Adrenal gland (tissue), 12 donors: ENCODE data around the gene HSBP1L1. TPM values are rescaled to one million over a fixed set of nuclear protein-coding genes. Genes with fewer than 3 reads are reported as not detected.

Source experiments
- DNase-seq, 7 donors: peaks; one replicate each; pipeline ENCODE4 v3.0.0-alpha.2; 2019 to 2020
- H3K27ac ChIP-seq, 5 donors: fragments of 200-600 bp; sonication (generic) in 4 of 5; 1 replicate in 3 of 5; 2 replicates in 2 of 5; pipeline versions ENCODE4 v1.5.1 to v1.8.0; 2016 to 2020; ENCODE audit warnings: mild to moderate bottlenecking in 1 of 5
- H3K27me3 ChIP-seq: fragments of 200-600 bp; 2 replicates; pipeline ENCODE4 v1.8.0; 2021
- H3K36me3 ChIP-seq, 2 donors: fragments of 200-600 bp; replicated peaks in 1 of 2; 1 replicate in 1 of 2; 2 replicates in 1 of 2; pipeline versions ENCODE4 v1.5.1 to v1.8.0; 2018 to 2022
- H3K4me1 ChIP-seq, 2 donors: fragments of 200-600 bp; replicated peaks in 1 of 2; 1 replicate in 1 of 2; 2 replicates in 1 of 2; pipeline versions ENCODE4 v1.5.1 to v1.8.0; 2018 to 2021
- H3K4me3 ChIP-seq, 4 donors: fragments of 200-600 bp; sonication (generic) in 3 of 4; one replicate each; pipeline ENCODE4 v1.5.1; 2016 to 2018
- H3K9me3 ChIP-seq, 3 donors: fragments of 200-600 bp; sonication (generic) in 1 of 3; replicated peaks in 1 of 3; 1 replicate in 2 of 3; 2 replicates in 1 of 3; pipeline versions ENCODE4 v1.5.1 to v1.8.0; 2016 to 2021
- CTCF ChIP-seq, 6 experiments: fragments of 450-650 bp in 4 of 6; fragments of 200-600 bp in 2 of 6; sonication (generic) in 1 of 6; IDR thresholded peaks; 1 replicate in 5 of 6; 2 replicates in 1 of 6; pipeline versions ENCODE4 v1.5.1 to v1.8.0; 2016 to 2021; ENCODE audit warnings: antibody characterized with exemption in 6 of 6, mild to moderate bottlenecking in 2 of 6, moderate library complexity in 1 of 6
- POLR2A ChIP-seq, 2 donors: fragments of 450-650 bp; IDR thresholded peaks; one replicate each; pipeline ENCODE4 v1.6.1; 2017; ENCODE audit warnings: antibody characterized with exemption in 2 of 2, mild to moderate bottlenecking in 2 of 2, moderate library complexity in 1 of 2
- WGBS, 4 donors: extraction: QIAGEN DNeasy Blood & Tissue Kit in 2 of 4; methylation state at CpG; one replicate each; pipeline versions ENCODE4 v1.1.5 to v1.1.7; 2013 to 2017; 5-methylcytosine and 5-hydroxymethylcytosine counted together
- intact Hi-C, 2 donors: fragments of 100-400 bp; cut with DNase I; formaldehyde crosslinking; loops; one replicate each; pipeline versions ENCODE4 v1.14.1 to v1.15.0; 2022 to 2023
- polyA plus RNA-seq, 3 donors: library from polyadenylated mRNA; stranded (reverse); fragments of 200-250 nt in 2 of 3; fragments of 350-450 nt in 1 of 3; fragmentation: Illumina TruSeq in 1 of 3; extraction: RNeasy Lipid Tissue Mini Kit (QIAGEN cat#74804) in 1 of 3; gene quantifications; one replicate each; pipeline ENCODE4 v1.2.3, GENCODE V29; 2013 to 2014
- total RNA-seq, 9 donors: library from RNA; depleted of rRNA in 4 of 9; stranded (reverse); fragments of >200 nt in 4 of 9; fragments of 120-200 nt in 1 of 9; fragmentation: NEBNext Ultra II Directional in 1 of 9; extraction: Animal tissue kit (Norgen Biotek cat#: 25700) in 1 of 9; gene quantifications; one replicate each; pipeline versions ENCODE4 v1.1.0 to v1.2.4, GENCODE V29; 2013 to 2023
- donor health status: healthy with polysubstance abuse.
- donor health status: Bipolar disorder and iron deficiency.
- donor health status: DM: yes; HTN: yes; CAD: no.
- donor health status: DM: no; HTN: no; CAD: no.
- donor health status: DM: no; HTN: no; CAD: no.
- donor health status: DM: yes; HTN: yes; CAD: no.

The HSBP1L1 gene
- total and polyA plus RNA-seq, 12 donors: 17.3 to 182 (median 36.0) TPM

DNA sequence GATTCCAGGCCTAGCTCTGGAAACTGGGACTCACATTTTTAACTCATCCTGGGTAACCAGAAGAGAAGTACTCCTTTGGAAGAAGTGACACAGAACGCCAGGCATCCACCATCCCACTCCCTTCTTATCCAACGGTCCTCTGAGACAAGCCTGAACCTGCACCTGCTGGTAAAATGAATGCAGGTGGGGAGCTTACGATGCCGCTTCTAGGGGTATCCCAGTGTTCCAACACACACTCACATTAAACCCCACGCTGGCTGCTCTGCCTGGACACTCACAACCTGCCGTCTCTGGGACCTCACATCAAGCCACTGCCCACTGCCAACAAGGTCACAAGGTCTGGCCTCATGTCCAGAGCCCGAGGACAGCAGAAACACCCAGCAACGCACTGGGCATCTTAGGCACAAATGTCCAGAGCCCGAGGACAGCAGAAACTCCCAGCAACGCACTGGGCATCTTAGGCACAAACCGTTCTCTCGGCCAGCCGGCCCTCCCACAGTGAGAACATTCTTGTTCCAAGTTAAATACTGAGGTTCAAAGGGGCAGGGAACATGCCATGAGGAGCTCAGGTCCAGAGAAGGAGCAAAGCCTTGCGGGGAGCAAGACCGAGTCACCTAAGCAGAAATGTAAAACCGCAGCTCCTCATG lies 22.8 kb upstream of the HSBP1L1 start:
- H3K27me3 ChIP-seq: no peaks in the 10 kb centered on the region
- peak in 3 of 7 donors; percentile 16 to 46 (median 17) for DNase-seq
- WGBS, 4 donors: 78 to 85% (median 83%) methylated on average over 9 to 16 of the region's 16 CpGs
- peaks cover 0 to 21% of the 10 kb centered on the region in 2 donors for H3K36me3 ChIP-seq
- no peak for TF ChIP-seq CTCF (IDR thresholded peaks at IDR 0.05)
- no peak for TF ChIP-seq POLR2A (IDR thresholded peaks at IDR 0.05)
- H3K9me3 ChIP-seq: no peaks in the 10 kb centered on the region
- H3K4me1 ChIP-seq: peaks cover 0 to 15% of the 10 kb centered on the region in 2 donors
- H3K27ac ChIP-seq: peak overlapping the region in 1 of 5 donors; percentile 65
- intact Hi-C loops: no loop called here
- no peak overlapping the region for H3K4me3 ChIP-seq

DNA sequence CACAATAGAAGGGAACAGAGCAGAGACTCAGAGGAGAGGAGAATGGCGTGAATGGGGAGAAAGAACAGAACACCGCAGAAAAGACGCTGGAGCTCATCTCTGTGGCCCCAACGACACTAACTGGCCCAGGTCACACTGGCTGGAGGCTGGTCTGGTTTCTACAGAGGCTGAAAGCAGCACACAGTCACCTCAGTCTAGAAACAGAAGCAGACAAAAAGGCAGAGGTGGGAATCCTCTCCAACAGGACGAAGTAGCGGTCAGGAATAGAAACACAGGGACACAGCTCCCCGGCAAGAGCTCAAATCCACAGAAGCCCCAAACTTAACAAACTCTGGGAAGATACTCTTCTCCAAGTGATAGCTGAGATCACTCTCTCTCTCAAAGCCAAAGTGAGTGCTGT lies 22.2 kb upstream of the HSBP1L1 start:
- intact Hi-C loops: no loop called here
- DNase-seq: peak in 2 of 7 donors; percentile 3 to 7
- Histone ChIP-seq H3K27ac (peak overlapping the region in 2 of 5 donors; percentile 10 to 65), H3K27me3 (no peaks in the 10 kb centered on the region), H3K4me1 (peaks cover 0 to 15% of the 10 kb centered on the region in 2 donors), H3K9me3 (no peaks in the 10 kb centered on the region), H3K4me3 (no peak overlapping the region), H3K36me3 (peaks cover 0 to 21% of the 10 kb centered on the region in 2 donors)
- no peak for TF ChIP-seq POLR2A (IDR thresholded peaks at IDR 0.05)
- no peak for TF ChIP-seq CTCF (IDR thresholded peaks at IDR 0.05)
- 86 to 93% (median 87%) methylated on average over 7 of the region's 7 CpGs for WGBS, 4 donors

GRCh38 chr18:79942786-79943607 lies 21.4 kb upstream of the HSBP1L1 start:
- WGBS, 4 donors: 87 to 92% (median 90%) methylated on average over 21 to 31 of the region's 31 CpGs
- Histone ChIP-seq H3K9me3 (no peaks in the 10 kb centered on the region), H3K27ac (peak overlapping the region in 1 of 5 donors; percentile 69), H3K4me3 (no peak overlapping the region), H3K36me3 (peaks cover 0 to 21% of the 10 kb centered on the region in 2 donors), H3K4me1 (peaks cover 0 to 15% of the 10 kb centered on the region in 2 donors), H3K27me3 (no peaks in the 10 kb centered on the region)
- DNase-seq: peak in 3 of 7 donors; percentile 13 to 43 (median 18)
- intact Hi-C loops: no loop called here
- no peak for TF ChIP-seq CTCF (IDR thresholded peaks at IDR 0.05)

DNA sequence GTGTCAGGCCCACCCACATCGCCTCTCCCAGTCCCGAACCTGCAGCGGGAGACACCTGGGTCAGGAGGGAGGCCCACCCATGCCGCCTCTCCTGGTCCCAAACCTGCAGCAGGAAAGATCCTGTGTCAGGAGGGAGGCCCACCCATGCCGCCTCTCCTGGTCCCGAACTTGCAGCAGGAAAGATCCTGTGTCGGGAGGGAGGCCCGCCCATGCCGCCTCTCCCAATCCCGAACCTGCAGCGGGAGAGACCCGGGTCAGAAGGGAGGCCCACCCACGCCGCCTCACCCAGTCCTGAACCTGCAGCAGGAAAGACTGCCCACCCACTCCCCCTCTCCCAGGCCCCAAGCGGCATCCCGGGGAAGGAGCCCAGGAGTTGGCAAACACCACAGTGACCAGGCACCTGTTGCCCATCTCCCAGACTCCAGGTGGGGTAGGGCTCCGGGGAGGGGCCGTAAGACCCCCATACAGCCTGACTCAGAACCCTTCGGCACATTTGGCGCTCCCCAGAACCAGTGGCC lies 20.8 kb upstream of the HSBP1L1 start:
- TF ChIP-seq CTCF (IDR thresholded peaks at IDR 0.05): no peak
- no peak for TF ChIP-seq POLR2A (IDR thresholded peaks at IDR 0.05)
- WGBS, 4 donors: 92 to 100% (median 95%) methylated on average over 7 to 20 of the region's 20 CpGs
- intact Hi-C loops: no loop called here
- Histone ChIP-seq H3K27me3 (no peaks in the 10 kb centered on the region), H3K27ac (peak overlapping the region in 1 of 5 donors; percentile 69), H3K36me3 (peaks cover 0 to 21% of the 10 kb centered on the region in 2 donors), H3K4me1 (peaks cover 0 to 18% of the 10 kb centered on the region in 2 donors), H3K4me3 (no peak overlapping the region), H3K9me3 (no peaks in the 10 kb centered on the region)
- peak in 3 of 7 donors; percentile 11 to 42 (median 17) for DNase-seq
